Liver (tissue), 3 donors: Measurements from ENCODE around the gene FSIP1.

Source experiments
- RXRA ChIP-seq, 2 donors: IDR thresholded peaks; 2 replicates each; pipeline ENCODE4 v1.6.1; 2017 to 2018; ENCODE audit warnings: antibody characterized with exemption in 2 of 2, mild to moderate bottlenecking in 1 of 2
- TF ChIP-seq, protein P1 (sequence below): fragments of 150-350 bp; IDR thresholded peaks from 2 replicates; pipeline ENCODE4 v1.5.1; 2017; ENCODE audit warnings: improper control_type of control experiment, low read depth, low read length; ENCODE audit not compliant: missing input control
- TF ChIP-seq, protein P2 (sequence below): IDR thresholded peaks from 2 replicates; pipeline ENCODE4 v1.6.1; 2016; ENCODE audit warnings: antibody characterized with exemption
- donor health status: healthy.
- donor health status: healthy.

- TF ChIP-seq, protein P1, sequence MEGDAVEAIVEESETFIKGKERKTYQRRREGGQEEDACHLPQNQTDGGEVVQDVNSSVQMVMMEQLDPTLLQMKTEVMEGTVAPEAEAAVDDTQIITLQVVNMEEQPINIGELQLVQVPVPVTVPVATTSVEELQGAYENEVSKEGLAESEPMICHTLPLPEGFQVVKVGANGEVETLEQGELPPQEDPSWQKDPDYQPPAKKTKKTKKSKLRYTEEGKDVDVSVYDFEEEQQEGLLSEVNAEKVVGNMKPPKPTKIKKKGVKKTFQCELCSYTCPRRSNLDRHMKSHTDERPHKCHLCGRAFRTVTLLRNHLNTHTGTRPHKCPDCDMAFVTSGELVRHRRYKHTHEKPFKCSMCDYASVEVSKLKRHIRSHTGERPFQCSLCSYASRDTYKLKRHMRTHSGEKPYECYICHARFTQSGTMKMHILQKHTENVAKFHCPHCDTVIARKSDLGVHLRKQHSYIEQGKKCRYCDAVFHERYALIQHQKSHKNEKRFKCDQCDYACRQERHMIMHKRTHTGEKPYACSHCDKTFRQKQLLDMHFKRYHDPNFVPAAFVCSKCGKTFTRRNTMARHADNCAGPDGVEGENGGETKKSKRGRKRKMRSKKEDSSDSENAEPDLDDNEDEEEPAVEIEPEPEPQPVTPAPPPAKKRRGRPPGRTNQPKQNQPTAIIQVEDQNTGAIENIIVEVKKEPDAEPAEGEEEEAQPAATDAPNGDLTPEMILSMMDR = peak; percentile 57
- TF ChIP-seq RXRA (IDR thresholded peaks at IDR 0.05) = no peak
- TF ChIP-seq, protein P2, sequence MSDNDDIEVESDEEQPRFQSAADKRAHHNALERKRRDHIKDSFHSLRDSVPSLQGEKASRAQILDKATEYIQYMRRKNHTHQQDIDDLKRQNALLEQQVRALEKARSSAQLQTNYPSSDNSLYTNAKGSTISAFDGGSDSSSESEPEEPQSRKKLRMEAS = no peak
Measured at GRCh38 chr15:39581793-39582285, 200.8 kb downstream of the FSIP1 start.
